CD14-positive monocyte (primary cell): ENCODE measurements around the gene DAPK1. TPM values are rescaled to one million over a fixed set of nuclear protein-coding genes. Genes with fewer than 3 reads are reported as not detected.
A peak's percentile ranks its signal among the peaks of the same experiment; 100 is the strongest.

ENCODE experiments used
- DNase-seq, 3 donors: peaks; one replicate each; pipeline ENCODE4 v3.0.0-alpha.2; 2011 to 2022
- H2AFZ ChIP-seq: 2 replicates; pipeline ENCODE4 v1.6.0; 2012; ENCODE audit warnings: mild to moderate bottlenecking, low read depth, low read length, inconsistent platforms; ENCODE audit not compliant: insufficient read depth, poor library complexity, severe bottlenecking
- H3K27ac ChIP-seq, 2 donors: 1 replicate in 1 of 2; 2 replicates in 1 of 2; pipeline ENCODE4 v1.5.1; 2012 to 2013; ENCODE audit warnings: low read length in 2 of 2, control low read depth in 1 of 2, inconsistent platforms in 1 of 2, low read depth in 1 of 2, mild to moderate bottlenecking in 1 of 2
- H3K27me3 ChIP-seq, 2 donors: one replicate each; pipeline versions ENCODE4 v1.6.0 to v1.6.1; 2011 to 2013; ENCODE audit warnings: low read length in 2 of 2; ENCODE audit not compliant: control insufficient read depth in 2 of 2, insufficient read depth in 2 of 2
- H3K36me3 ChIP-seq, 2 donors: replicated peaks in 1 of 2; 1 replicate in 1 of 2; 2 replicates in 1 of 2; pipeline versions ENCODE4 v1.5.1 to v1.6.1; 2012 to 2013; ENCODE audit warnings: low read length in 2 of 2, control low read depth in 1 of 2, inconsistent platforms in 1 of 2, mild to moderate bottlenecking in 1 of 2; ENCODE audit not compliant: insufficient read depth in 2 of 2, control insufficient read depth in 1 of 2
- H3K4me1 ChIP-seq, 2 donors: 1 replicate in 1 of 2; 2 replicates in 1 of 2; pipeline versions ENCODE4 v1.5.1 to v1.6.1; 2012 to 2013; ENCODE audit warnings: low read length in 2 of 2, control low read depth in 1 of 2, inconsistent platforms in 1 of 2, mild to moderate bottlenecking in 1 of 2, moderate library complexity in 1 of 2; ENCODE audit not compliant: insufficient read depth in 2 of 2, control insufficient read depth in 1 of 2
- H3K4me2 ChIP-seq: replicated peaks from 2 replicates; pipeline ENCODE3; 2012; ENCODE audit warnings: low read length, moderate library complexity, mild to moderate bottlenecking; ENCODE audit not compliant: poor library complexity, severe bottlenecking; ENCODE audit errors: extremely low read depth
- H3K4me3 ChIP-seq, 3 experiments: fragments of 200-600 bp in 1 of 3; sonication (generic) in 1 of 3; replicated peaks in 1 of 3; 1 replicate in 2 of 3; 2 replicates in 1 of 3; pipeline ENCODE4 v1.5.1; 2011 to 2013; ENCODE audit warnings: low read length in 3 of 3, mild to moderate bottlenecking in 3 of 3, control low read depth in 2 of 3, low read depth in 2 of 3, inconsistent platforms in 1 of 3, moderate library complexity in 1 of 3
- H3K79me2 ChIP-seq: 2 replicates; pipeline ENCODE4 v1.6.0; 2012; ENCODE audit warnings: mild to moderate bottlenecking, control low read depth, inconsistent platforms, low read length, moderate library complexity; ENCODE audit not compliant: insufficient read depth
- H3K9ac ChIP-seq: 2 replicates; pipeline ENCODE4 v1.6.0; 2017; ENCODE audit warnings: low read length, mild to moderate bottlenecking; ENCODE audit not compliant: insufficient read depth, poor library complexity, severe bottlenecking
- H3K9me3 ChIP-seq, 2 donors: replicated peaks in 1 of 2; 1 replicate in 1 of 2; 2 replicates in 1 of 2; pipeline versions ENCODE4 v1.5.1 to v1.6.1; 2012 to 2013; ENCODE audit warnings: low read length in 2 of 2, control low read depth in 1 of 2; ENCODE audit not compliant: control insufficient read depth in 1 of 2, insufficient read depth in 1 of 2
- H4K20me1 ChIP-seq: 2 replicates; pipeline ENCODE4 v1.6.0; 2012; ENCODE audit warnings: mild to moderate bottlenecking, low read length, control low read depth, moderate library complexity; ENCODE audit not compliant: insufficient read depth
- H3K27ac Mint-ChIP-seq, 7 donors: one replicate each; pipeline ENCODE4 v1.8.0; 2020; ENCODE audit warnings: mild to moderate bottlenecking in 7 of 7, mixed read lengths in 7 of 7, moderate library complexity in 6 of 7, inconsistent platforms in 2 of 7
- H3K27me3 Mint-ChIP-seq, 3 donors: one replicate each; pipeline ENCODE4 v1.8.0; 2021 to 2022; ENCODE audit warnings: low read depth in 3 of 3, mild to moderate bottlenecking in 3 of 3, mixed read lengths in 3 of 3, moderate library complexity in 3 of 3, inconsistent platforms in 1 of 3
- H3K36me3 Mint-ChIP-seq, 2 donors: one replicate each; pipeline ENCODE4 v1.8.0; 2020; ENCODE audit warnings: mixed read lengths in 2 of 2, inconsistent platforms in 1 of 2, mild to moderate bottlenecking in 1 of 2
- H3K4me1 Mint-ChIP-seq: one replicate; pipeline ENCODE4 v1.8.0; 2020; ENCODE audit warnings: mild to moderate bottlenecking, mixed read lengths
- H3K4me3 Mint-ChIP-seq, 2 donors: one replicate each; pipeline ENCODE4 v1.8.0; 2020; ENCODE audit warnings: mild to moderate bottlenecking in 2 of 2, mixed read lengths in 2 of 2, moderate library complexity in 1 of 2
- H3K9me3 Mint-ChIP-seq, 7 donors: one replicate each; pipeline ENCODE4 v1.8.0; 2020 to 2022; ENCODE audit warnings: mixed read lengths in 7 of 7, mild to moderate bottlenecking in 6 of 7, moderate library complexity in 6 of 7, inconsistent platforms in 2 of 7
- CTCF ChIP-seq: fragments of 200-600 bp; IDR thresholded peaks from one replicate; pipeline ENCODE4 v1.8.0; 2022; ENCODE audit warnings: antibody characterized with exemption, mild to moderate bottlenecking
- WGBS: methylation state at CpG from one replicate; pipeline ENCODE4 v1.1.5; 2013; ENCODE audit warnings: missing lambda C conversion rate; ENCODE audit not compliant: insufficient coverage; 5-methylcytosine and 5-hydroxymethylcytosine counted together
- intact Hi-C, 2 donors: fragments of 100-400 bp; cut with micrococcal nuclease; formaldehyde crosslinking; loops; one replicate each; pipeline versions ENCODE4 v1.15.0 to v1.15.1; 2023
- polyA plus RNA-seq, 3 donors: library from polyadenylated mRNA; depleted of rRNA in 1 of 3; unstranded in 2 of 3; stranded (reverse) in 1 of 3; fragments of 300-500 nt in 2 of 3; fragments of >200 nt in 1 of 3; fragmentation: Illumina TruSeq in 2 of 3; gene quantifications; 1 replicate in 2 of 3; 2 replicates in 1 of 3; pipeline ENCODE4 v1.2.3, GENCODE V29; 2012 to 2021

Gene DAPK1
- polyA plus RNA-seq, 3 donors = 24.1 to 102 (median 44.4) TPM

GRCh38 chr9:87569518-87569917 lies 71.9 kb downstream of the DAPK1 start:
- H3K79me2 ChIP-seq = peaks cover 15% of the 10 kb centered on the region
- peaks cover 93% of the 10 kb centered on the region for H4K20me1 ChIP-seq
- no peaks in the 10 kb centered on the region for H3K9me3 ChIP-seq
- no peak overlapping the region for H3K27ac ChIP-seq
- H2AFZ ChIP-seq = no peak overlapping the region
- TF ChIP-seq CTCF = no peak
- intact Hi-C loops = no loop called here
- no peak overlapping the region for H3K27ac Mint-ChIP-seq
- peaks cover 0 to 2% (median 0%) of the 10 kb centered on the region in 7 donors for H3K9me3 Mint-ChIP-seq
- H3K9ac ChIP-seq = no peak overlapping the region
- no peak overlapping the region for H3K4me2 ChIP-seq
- 10% methylated on average over 3 of the region's 5 CpGs for WGBS
- H3K36me3 Mint-ChIP-seq = peaks cover 48 to 62% of the 10 kb centered on the region in 2 donors
- peaks cover 0 to 35% of the 10 kb centered on the region in 2 donors for H3K36me3 ChIP-seq
- peaks cover 6 to 7% of the 10 kb centered on the region in 2 donors for H3K4me1 ChIP-seq
- H3K4me3 Mint-ChIP-seq = no peak overlapping the region
- H3K4me3 ChIP-seq = no peak overlapping the region
- DNase-seq = no peak
- peaks cover 0 to 2% (median 0%) of the 10 kb centered on the region in 3 donors for H3K27me3 Mint-ChIP-seq
- peaks cover 15% of the 10 kb centered on the region for H3K4me1 Mint-ChIP-seq
- H3K27me3 ChIP-seq = no peaks in the 10 kb centered on the region

GRCh38 chr9:87570000-87570908 lies 72.6 kb downstream of the DAPK1 start:
- no peak overlapping the region for H3K4me3 ChIP-seq
- Mint-ChIP-seq H3K9me3 (peaks cover 0 to 2% (median 0%) of the 10 kb centered on the region in 7 donors), H3K27ac (peak overlapping the region in 1 of 7 donors; percentile 23), H3K4me1 (peaks cover 9% of the 10 kb centered on the region), H3K4me3 (no peak overlapping the region), H3K36me3 (peaks cover 42 to 58% of the 10 kb centered on the region in 2 donors), H3K27me3 (no peaks in the 10 kb centered on the region)
- peaks cover 88% of the 10 kb centered on the region for H4K20me1 ChIP-seq
- intact Hi-C loops = no loop called here
- no peaks in the 10 kb centered on the region for H3K9me3 ChIP-seq
- no peak for TF ChIP-seq CTCF
- DNase-seq = no peak
- no peak overlapping the region for H3K9ac ChIP-seq
- H3K27ac ChIP-seq = no peak overlapping the region
- no peak overlapping the region for H2AFZ ChIP-seq
- H3K4me1 ChIP-seq = no peaks in the 10 kb centered on the region
- H3K79me2 ChIP-seq = peaks cover 15% of the 10 kb centered on the region
- 100% methylated on average over 1 of the region's 3 CpGs for WGBS
- H3K4me2 ChIP-seq = no peak overlapping the region
- peaks cover 0 to 35% of the 10 kb centered on the region in 2 donors for H3K36me3 ChIP-seq
- no peaks in the 10 kb centered on the region for H3K27me3 ChIP-seq
